Measurements from ENCODE around the gene TBCD.

DNA sequence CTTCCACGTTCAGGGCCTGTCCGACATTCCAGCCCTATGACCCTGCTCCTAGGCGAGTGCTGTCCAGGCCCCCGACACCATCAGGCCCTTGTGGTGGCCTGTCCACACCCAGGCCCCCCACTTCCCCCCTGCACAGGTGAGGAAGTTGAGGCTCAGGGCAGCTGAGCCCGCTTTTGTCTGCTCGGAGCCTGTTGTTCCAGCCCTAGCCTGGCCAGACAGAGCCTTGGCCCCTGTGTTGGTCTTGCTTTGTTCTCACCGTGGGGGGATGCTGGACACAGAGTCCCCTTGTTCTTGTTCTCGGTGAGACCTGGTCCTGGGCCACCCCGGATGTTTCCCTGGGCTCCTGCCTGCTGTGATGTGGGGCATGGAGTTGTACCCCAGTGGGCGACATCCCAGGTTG, 140.0 kb downstream of the TBCD start:
- TF ChIP-seq, protein P1, sequence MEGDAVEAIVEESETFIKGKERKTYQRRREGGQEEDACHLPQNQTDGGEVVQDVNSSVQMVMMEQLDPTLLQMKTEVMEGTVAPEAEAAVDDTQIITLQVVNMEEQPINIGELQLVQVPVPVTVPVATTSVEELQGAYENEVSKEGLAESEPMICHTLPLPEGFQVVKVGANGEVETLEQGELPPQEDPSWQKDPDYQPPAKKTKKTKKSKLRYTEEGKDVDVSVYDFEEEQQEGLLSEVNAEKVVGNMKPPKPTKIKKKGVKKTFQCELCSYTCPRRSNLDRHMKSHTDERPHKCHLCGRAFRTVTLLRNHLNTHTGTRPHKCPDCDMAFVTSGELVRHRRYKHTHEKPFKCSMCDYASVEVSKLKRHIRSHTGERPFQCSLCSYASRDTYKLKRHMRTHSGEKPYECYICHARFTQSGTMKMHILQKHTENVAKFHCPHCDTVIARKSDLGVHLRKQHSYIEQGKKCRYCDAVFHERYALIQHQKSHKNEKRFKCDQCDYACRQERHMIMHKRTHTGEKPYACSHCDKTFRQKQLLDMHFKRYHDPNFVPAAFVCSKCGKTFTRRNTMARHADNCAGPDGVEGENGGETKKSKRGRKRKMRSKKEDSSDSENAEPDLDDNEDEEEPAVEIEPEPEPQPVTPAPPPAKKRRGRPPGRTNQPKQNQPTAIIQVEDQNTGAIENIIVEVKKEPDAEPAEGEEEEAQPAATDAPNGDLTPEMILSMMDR (IDR thresholded peaks at IDR 0.05) = no peak
- no peak for TF ChIP-seq POLR2A (IDR thresholded peaks at IDR 0.05)
